Thymus (tissue), 11 donors: Measurements from ENCODE around the gene SLC24A3. TPM values are rescaled to one million over a fixed set of nuclear protein-coding genes. Genes with fewer than 3 reads are reported as not detected.

Experiments
- DNase-seq, 9 donors: peaks; one replicate each; pipeline ENCODE4 v3.0.0-alpha.2; 2013; ENCODE audit warnings: low spot score in 9 of 9, low read depth in 6 of 9, missing footprints in 1 of 9
- H3K27ac ChIP-seq, 2 donors: one replicate each; pipeline ENCODE4 v1.5.1; 2013; ENCODE audit warnings: control low read depth in 1 of 2, low read depth in 1 of 2, low read length in 1 of 2, mild to moderate bottlenecking in 1 of 2, moderate library complexity in 1 of 2
- H3K27me3 ChIP-seq, 2 donors: one replicate each; pipeline ENCODE4 v1.5.1; 2013; ENCODE audit warnings: low read length in 1 of 2; ENCODE audit not compliant: control insufficient read depth in 2 of 2, insufficient read depth in 1 of 2
- H3K36me3 ChIP-seq, 2 donors: one replicate each; pipeline ENCODE4 v1.5.1; 2013; ENCODE audit warnings: low read length in 1 of 2, mild to moderate bottlenecking in 1 of 2, moderate library complexity in 1 of 2; ENCODE audit not compliant: control insufficient read depth in 2 of 2, insufficient read depth in 2 of 2
- H3K4me1 ChIP-seq, 2 donors: one replicate each; pipeline ENCODE4 v1.5.1; 2013; ENCODE audit warnings: low read length in 2 of 2; ENCODE audit not compliant: control insufficient read depth in 2 of 2, insufficient read depth in 2 of 2
- H3K4me3 ChIP-seq, 2 donors: one replicate each; pipeline ENCODE4 v1.5.1; 2013; ENCODE audit warnings: low read length in 2 of 2, control low read depth in 1 of 2, mild to moderate bottlenecking in 1 of 2
- H3K9me3 ChIP-seq, 2 donors: one replicate each; pipeline ENCODE4 v1.5.1; 2013; ENCODE audit warnings: low read length in 1 of 2, mild to moderate bottlenecking in 1 of 2; ENCODE audit not compliant: control insufficient read depth in 2 of 2, insufficient read depth in 1 of 2
- WGBS: extraction: QIAGEN DNeasy Blood & Tissue Kit; methylation state at CpG from one replicate; pipeline ENCODE4 v1.1.7; 2013; 5-methylcytosine and 5-hydroxymethylcytosine counted together
- polyA plus RNA-seq: library from polyadenylated mRNA; stranded (reverse); fragments of 200-250 nt; gene quantifications from one replicate; pipeline ENCODE4 v1.2.3, GENCODE V29; 2013
- total RNA-seq: library from RNA; stranded (reverse); fragments of 120-200 nt; gene quantifications from one replicate; pipeline ENCODE4 v1.2.4, GENCODE V29; 2013
- donor health status: healthy.

The SLC24A3 gene
- total and polyA plus RNA-seq, 2 donors, result 0.99 to 2.1 TPM

GRCh38 chr20:19712721-19713260 is 500.3 kb downstream of the SLC24A3 start:
- 89% methylated on average over 4 of the region's 4 CpGs for WGBS
- H3K27me3 ChIP-seq, result no peaks in the 10 kb centered on the region
- H3K4me3 ChIP-seq, result no peak overlapping the region
- H3K4me1 ChIP-seq, result no peaks in the 10 kb centered on the region
- DNase-seq, result no peak
- H3K27ac ChIP-seq, result no peak overlapping the region
- H3K36me3 ChIP-seq, result no peaks in the 10 kb centered on the region
- peaks cover 0 to 2% of the 10 kb centered on the region in 2 donors for H3K9me3 ChIP-seq

- no peak overlapping the region for H3K4me3 ChIP-seq
- peaks cover 0 to 2% of the 10 kb centered on the region in 2 donors for H3K9me3 ChIP-seq
- no peaks in the 10 kb centered on the region for H3K27me3 ChIP-seq
- H3K36me3 ChIP-seq, result no peaks in the 10 kb centered on the region
- WGBS, result 95% methylated on average over 2 of the region's 2 CpGs
- no peak overlapping the region for H3K27ac ChIP-seq
- no peak for DNase-seq
- no peaks in the 10 kb centered on the region for H3K4me1 ChIP-seq
Observed at GRCh38 chr20:19713822-19714578, 501.6 kb downstream of the SLC24A3 start.

GRCh38 chr20:19714579-19714840 is 502.1 kb downstream of the SLC24A3 start:
- 97% methylated on average over 1 of the region's 1 CpG for WGBS
- H3K27me3 ChIP-seq, result no peaks in the 10 kb centered on the region
- no peaks in the 10 kb centered on the region for H3K4me1 ChIP-seq
- H3K4me3 ChIP-seq, result no peak overlapping the region
- no peak overlapping the region for H3K27ac ChIP-seq
- H3K36me3 ChIP-seq, result no peaks in the 10 kb centered on the region
- H3K9me3 ChIP-seq, result peaks cover 0 to 2% of the 10 kb centered on the region in 2 donors
- DNase-seq, result no peak

- no peaks in the 10 kb centered on the region for H3K27me3 ChIP-seq
- no peak overlapping the region for H3K27ac ChIP-seq
- peaks cover 0 to 2% of the 10 kb centered on the region in 2 donors for H3K9me3 ChIP-seq
- H3K4me1 ChIP-seq, result no peaks in the 10 kb centered on the region
- 95% methylated on average over 3 of the region's 3 CpGs for WGBS
- H3K4me3 ChIP-seq, result no peak overlapping the region
- no peaks in the 10 kb centered on the region for H3K36me3 ChIP-seq
- DNase-seq, result no peak
Observed at GRCh38 chr20:19715986-19716385, 503.5 kb downstream of the SLC24A3 start.

GRCh38 chr20:19718880-19719279 is 506.4 kb downstream of the SLC24A3 start:
- Histone ChIP-seq H3K4me3 (no peak overlapping the region), H3K4me1 (no peaks in the 10 kb centered on the region), H3K27ac (no peak overlapping the region), H3K36me3 (no peaks in the 10 kb centered on the region), H3K27me3 (no peaks in the 10 kb centered on the region), H3K9me3 (no peaks in the 10 kb centered on the region)
- no peak for DNase-seq
- 95% methylated on average over 3 of the region's 3 CpGs for WGBS

GRCh38 chr20:19720991-19721390 is 508.5 kb downstream of the SLC24A3 start:
- H3K9me3 ChIP-seq, result no peaks in the 10 kb centered on the region
- H3K27ac ChIP-seq, result no peak overlapping the region
- no peak for DNase-seq
- WGBS, result 97% methylated on average over 18 of the region's 18 CpGs
- H3K4me1 ChIP-seq, result no peaks in the 10 kb centered on the region
- no peak overlapping the region for H3K4me3 ChIP-seq
- H3K36me3 ChIP-seq, result no peaks in the 10 kb centered on the region
- H3K27me3 ChIP-seq, result no peaks in the 10 kb centered on the region

GRCh38 chr20:19723051-19723450 is 510.6 kb downstream of the SLC24A3 start:
- no peaks in the 10 kb centered on the region for H3K36me3 ChIP-seq
- H3K4me1 ChIP-seq, result no peaks in the 10 kb centered on the region
- H3K27ac ChIP-seq, result no peak overlapping the region
- H3K27me3 ChIP-seq, result no peaks in the 10 kb centered on the region
- no peak overlapping the region for H3K4me3 ChIP-seq
- H3K9me3 ChIP-seq, result no peaks in the 10 kb centered on the region
- no peak for DNase-seq
- 93% methylated on average over 4 of the region's 4 CpGs for WGBS

- 92% methylated on average over 11 of the region's 11 CpGs for WGBS
- Histone ChIP-seq H3K27ac (no peak overlapping the region), H3K36me3 (no peaks in the 10 kb centered on the region), H3K9me3 (no peaks in the 10 kb centered on the region), H3K27me3 (no peaks in the 10 kb centered on the region), H3K4me1 (no peaks in the 10 kb centered on the region), H3K4me3 (no peak overlapping the region)
- no peak for DNase-seq
Observed at GRCh38 chr20:19723813-19724430, 511.5 kb downstream of the SLC24A3 start.

- DNase-seq, result no peak
- Histone ChIP-seq H3K36me3 (no peaks in the 10 kb centered on the region), H3K9me3 (no peaks in the 10 kb centered on the region), H3K27ac (no peak overlapping the region), H3K4me1 (no peaks in the 10 kb centered on the region), H3K27me3 (no peaks in the 10 kb centered on the region), H3K4me3 (no peak overlapping the region)
- 95% methylated on average over 4 of the region's 4 CpGs for WGBS
Observed at GRCh38 chr20:19725373-19725772, 512.9 kb downstream of the SLC24A3 start.
